Measurements from ENCODE around the gene ZNF277. TPM values are rescaled to one million over a fixed set of nuclear protein-coding genes. Genes with fewer than 3 reads are reported as not detected.
A peak's percentile ranks its signal among the peaks of the same experiment; 100 is the strongest.

Gene ZNF277
- total and polyA plus RNA-seq, 2 donors (not counting 3 experiments of a cell fraction or from before 2014, with no cell fraction given) = 7.8 to 22.6 TPM

DNA sequence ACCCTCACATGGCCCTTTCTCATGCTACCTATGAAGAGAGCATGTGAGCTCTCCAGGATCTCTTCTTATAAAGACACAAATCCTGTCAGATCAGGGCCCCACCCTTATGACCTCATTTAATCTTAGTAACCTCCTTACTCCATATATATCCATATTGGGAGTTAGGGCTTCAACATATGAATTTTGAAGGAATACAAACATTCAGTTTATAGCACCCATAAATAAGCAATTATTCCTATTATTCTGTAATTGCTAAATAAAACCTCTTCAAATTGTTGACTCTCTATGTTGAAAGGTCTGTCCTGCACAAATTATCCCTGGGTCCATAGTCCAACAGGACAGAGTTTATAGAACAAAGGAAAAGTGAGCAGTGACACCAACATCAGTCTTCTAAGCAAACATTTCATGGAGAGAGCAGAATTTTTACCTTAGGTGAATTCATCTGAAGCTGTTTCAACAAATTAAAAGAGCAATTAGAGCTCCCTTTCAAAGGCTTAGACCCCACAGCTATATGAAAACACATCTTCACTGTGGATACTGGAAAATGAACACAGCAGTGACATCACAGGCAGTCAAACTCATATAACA lies 12.5 kb upstream of the ZNF277 start:
- TF ChIP-seq MYC (IDR thresholded peaks at IDR 0.05; ENCODE audit: low read depth, low read length) (no peak), GATA2 (IDR thresholded peaks at IDR 0.05; ENCODE audit: insufficient read depth, insufficient read length, low read depth, low read length) (no peak), JUN (IDR thresholded peaks at IDR 0.05; ENCODE audit: borderline replicate concordance, insufficient read depth, insufficient read length, low read depth) (no peak), EZH2 (IDR thresholded peaks at IDR 0.05; ENCODE audit: borderline replicate concordance, low read depth, low read length, severe bottlenecking) (no peak)
- TF ChIP-seq, protein P1, sequence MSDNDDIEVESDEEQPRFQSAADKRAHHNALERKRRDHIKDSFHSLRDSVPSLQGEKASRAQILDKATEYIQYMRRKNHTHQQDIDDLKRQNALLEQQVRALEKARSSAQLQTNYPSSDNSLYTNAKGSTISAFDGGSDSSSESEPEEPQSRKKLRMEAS (IDR thresholded peaks at IDR 0.05; ENCODE audit: insufficient read depth, insufficient read length) = no peak
- TF ChIP-seq, protein P2, sequence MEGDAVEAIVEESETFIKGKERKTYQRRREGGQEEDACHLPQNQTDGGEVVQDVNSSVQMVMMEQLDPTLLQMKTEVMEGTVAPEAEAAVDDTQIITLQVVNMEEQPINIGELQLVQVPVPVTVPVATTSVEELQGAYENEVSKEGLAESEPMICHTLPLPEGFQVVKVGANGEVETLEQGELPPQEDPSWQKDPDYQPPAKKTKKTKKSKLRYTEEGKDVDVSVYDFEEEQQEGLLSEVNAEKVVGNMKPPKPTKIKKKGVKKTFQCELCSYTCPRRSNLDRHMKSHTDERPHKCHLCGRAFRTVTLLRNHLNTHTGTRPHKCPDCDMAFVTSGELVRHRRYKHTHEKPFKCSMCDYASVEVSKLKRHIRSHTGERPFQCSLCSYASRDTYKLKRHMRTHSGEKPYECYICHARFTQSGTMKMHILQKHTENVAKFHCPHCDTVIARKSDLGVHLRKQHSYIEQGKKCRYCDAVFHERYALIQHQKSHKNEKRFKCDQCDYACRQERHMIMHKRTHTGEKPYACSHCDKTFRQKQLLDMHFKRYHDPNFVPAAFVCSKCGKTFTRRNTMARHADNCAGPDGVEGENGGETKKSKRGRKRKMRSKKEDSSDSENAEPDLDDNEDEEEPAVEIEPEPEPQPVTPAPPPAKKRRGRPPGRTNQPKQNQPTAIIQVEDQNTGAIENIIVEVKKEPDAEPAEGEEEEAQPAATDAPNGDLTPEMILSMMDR (IDR thresholded peaks at IDR 0.05; ENCODE audit: extremely low read depth in 1 of 2, insufficient read depth in 1 of 2, low read depth in 1 of 2, low read length in 2 of 2) = no peak
- H3K79me2 ChIP-seq (ENCODE audit: control insufficient read depth, insufficient read depth, low read length) = peaks cover 88% of the 10 kb centered on the region
- no peak overlapping the region for H2AFZ ChIP-seq (ENCODE audit: low read depth, low read length)
- H3K27ac ChIP-seq (ENCODE audit: insufficient read depth, low read depth, low read length) = peak overlapping the region; percentile 90
- no peaks in the 10 kb centered on the region for H3K27me3 ChIP-seq (ENCODE audit: control insufficient read depth in 2 of 2, insufficient read depth in 2 of 2, low read length in 2 of 2)
- H3K36me3 ChIP-seq (ENCODE audit: control insufficient read depth in 2 of 2, extremely low read depth in 1 of 2, insufficient read depth in 2 of 2, low read length in 2 of 2) = no peaks in the 10 kb centered on the region
- H3K4me2 ChIP-seq (ENCODE audit: insufficient read depth, low read length) = peak overlapping the region; percentile 45
- ChIA-PET POLR2A (interaction anchor here (0.9 kb wide), 1 partner anchor 32 kb away, joined by 3 read pairs; no protein-coding TSS in a partner anchor), CTCF (interaction anchor here (1.2 to 1.6 kb wide), 3 partner anchors 17 to 32 kb away, joined by 3 to 4 read pairs (median 4); no protein-coding TSS in a partner anchor)
- FAIRE-seq (no peak), DNase-seq (ENCODE audit: low read depth, low spot score) (no peak)
- peaks cover 72% of the 10 kb centered on the region for H3K4me1 ChIP-seq (ENCODE audit: control insufficient read depth, extremely low read depth, insufficient read depth, low read length)
- intact Hi-C loops (cut with micrococcal nuclease) = no loop called here
- H3K9me3 ChIP-seq (replicated peaks; ENCODE audit: control insufficient read depth, insufficient read depth, low read length) = no peaks in the 10 kb centered on the region
- no TSS peak for BruUV-seq (replicated peaks)
- dilution Hi-C loops (cut with MboI; ENCODE audit: extremely low pct_ligation_motif_present, low sequenced_read_pairs) = no loop called here
- no peaks in the 10 kb centered on the region for H4K20me1 ChIP-seq (replicated peaks; ENCODE audit: control insufficient read depth, extremely low read depth, insufficient read depth, low read length)
- peak overlapping the region; percentile 3 for H3K9ac ChIP-seq (replicated peaks; ENCODE audit: extremely low read depth, insufficient read depth, low read length)
- no peaks in the 10 kb centered on the region for H3K9me1 ChIP-seq (replicated peaks; ENCODE audit: control insufficient read depth, extremely low read depth, insufficient read depth, low read length)
- H3K4me3 ChIP-seq (replicated peaks in 1 of 3; ENCODE audit: insufficient read depth in 1 of 3, low read depth in 1 of 3, low read length in 3 of 3) = no peak overlapping the region

All from endothelial cell of umbilical vein (primary cell).